Right ventricle myocardium inferior (tissue), 1 donor: ENCODE measurements around the gene EXOC7. TPM values are rescaled to one million over a fixed set of nuclear protein-coding genes. Genes with fewer than 3 reads are reported as not detected.

Experiments used
- ATAC-seq: fragments of 200-7000 bp; cut with Tn5 transposase; one replicate; pipeline ENCODE4 v1.9.1; 2020; ENCODE audit warnings: mild to moderate bottlenecking, moderate library complexity
- DNase-seq: peaks from one replicate; pipeline ENCODE4 v3.0.0; 2021; ENCODE audit errors: missing footprints
- intact Hi-C: fragments of 100-400 bp; cut with DNase I; formaldehyde crosslinking; loops from one replicate; pipeline ENCODE4 v1.11.0; 2022
- total RNA-seq: library from RNA; stranded (reverse); fragmentation: NEBNext Ultra II Directional; extraction: Animal tissue kit (Norgen Biotek cat#: 25700); gene quantifications from one replicate; pipeline ENCODE4 v1.2.1, GENCODE V29; 2021
- donor health status: DM: no; HTN: yes; CAD: no; lungs with severe emphysema.

Gene EXOC7
- total RNA-seq, 1 donor from 2014 or later, result 70.9 TPM

DNA sequence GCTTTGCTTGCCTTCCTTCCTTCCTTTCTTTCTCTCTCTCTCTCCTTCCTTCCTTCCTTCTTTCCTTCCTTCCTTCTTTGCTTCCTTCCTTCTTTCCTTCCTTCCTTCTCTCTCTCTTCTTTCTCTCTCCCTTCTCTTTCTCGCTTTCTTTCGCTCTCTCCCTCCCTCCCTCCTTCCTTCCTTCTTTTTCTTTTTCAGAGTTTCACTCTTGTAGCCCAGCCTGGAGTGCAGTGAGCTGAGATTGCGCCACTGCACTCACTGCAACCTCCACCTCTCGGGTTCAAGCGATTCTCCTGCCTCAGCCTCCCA lies 19.6 kb upstream of the EXOC7 start:
- intact Hi-C loops, result no loop called here
- no peak for ATAC-seq
- no peak for DNase-seq

DNA sequence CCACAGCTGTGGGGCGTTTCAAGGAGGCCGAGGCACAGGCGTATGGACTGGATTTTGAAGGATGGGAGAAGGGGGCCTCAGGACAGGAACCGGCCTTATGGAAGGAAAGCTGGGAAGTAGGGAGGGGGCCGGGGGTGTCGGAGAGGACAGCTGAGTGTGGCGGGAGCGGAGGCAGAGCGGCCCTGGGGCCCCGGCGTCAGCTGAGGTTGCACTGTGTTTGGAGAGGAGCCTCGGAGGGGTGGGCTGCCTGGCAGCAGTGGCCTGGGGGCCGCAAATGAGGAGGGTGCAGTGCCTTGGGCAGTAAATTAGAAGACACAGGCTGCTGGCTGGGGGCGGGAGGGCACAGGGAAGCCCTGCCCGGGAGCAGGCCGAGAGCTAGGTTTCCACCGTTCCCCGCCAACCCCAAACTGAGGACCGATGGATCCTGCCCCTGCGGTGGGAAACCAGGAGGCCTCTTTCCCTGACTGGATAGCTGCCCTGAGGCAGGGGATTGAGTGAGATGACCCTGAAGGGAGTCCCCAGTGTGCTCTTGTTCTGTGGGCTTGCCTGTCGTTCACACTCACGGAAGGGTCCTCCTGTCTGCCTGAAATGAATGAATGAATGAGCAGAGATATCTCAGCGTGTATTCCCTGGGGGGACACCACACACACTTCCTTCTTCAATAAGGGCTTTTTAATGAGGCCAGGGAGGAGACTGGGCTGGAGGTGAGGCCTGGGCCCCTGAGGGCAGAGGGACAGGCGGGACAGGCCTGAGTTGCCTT lies 19.0 kb upstream of the EXOC7 start:
- intact Hi-C loops, result no loop called here
- DNase-seq (no peak), ATAC-seq (no peak)

DNA sequence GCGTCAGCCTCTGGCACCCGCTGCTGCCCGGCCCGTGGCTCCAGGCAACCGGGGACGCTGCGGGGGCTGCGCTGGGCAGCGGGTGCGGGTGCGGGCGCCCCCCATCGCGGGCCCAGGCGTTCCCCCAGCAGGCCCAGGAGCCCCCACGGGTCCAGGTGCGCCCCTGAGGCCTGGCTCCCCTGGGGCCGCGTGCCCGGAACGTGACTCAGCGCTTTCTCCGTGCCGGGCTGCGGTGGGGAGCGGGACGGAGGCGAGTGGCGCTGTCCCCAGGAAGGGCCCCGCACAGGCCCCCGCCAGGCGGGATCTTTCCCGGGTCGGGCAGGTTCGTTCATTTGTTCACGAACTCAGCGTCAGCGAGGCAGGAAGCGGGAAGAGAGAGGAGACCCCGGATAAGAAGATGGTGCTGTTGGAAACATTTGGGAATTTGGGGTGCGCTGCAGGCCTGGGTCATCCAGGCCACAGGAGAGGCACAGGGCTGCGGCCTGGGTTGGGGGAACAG lies 18.4 kb upstream of the EXOC7 start:
- DNase-seq (no peak), ATAC-seq (peak; percentile 47)
- intact Hi-C loops, result loop anchor here (1.0 to 2.0 kb wide), 3 partner anchors 61 to 177 kb away; no protein-coding TSS in a partner anchor

DNA sequence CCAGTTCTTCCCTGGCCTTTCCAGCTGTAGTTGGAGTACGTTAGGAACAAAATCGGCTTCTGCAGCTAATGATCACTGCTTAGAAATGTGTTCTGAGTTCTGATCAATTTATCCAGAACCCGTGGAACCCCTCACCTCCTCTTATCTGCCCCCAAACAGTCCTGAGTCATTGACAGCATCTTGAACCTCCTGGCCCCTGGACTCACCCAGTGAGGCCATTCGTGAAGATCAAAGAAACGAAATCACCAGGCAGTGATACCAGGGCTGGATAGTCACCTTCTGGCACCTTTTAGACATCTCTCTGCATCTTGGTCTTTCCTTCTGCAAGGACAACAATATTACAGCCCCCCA lies 17.0 kb upstream of the EXOC7 start:
- ATAC-seq, result no peak
- no peak for DNase-seq
- intact Hi-C loops, result loop anchor here (1.0 to 2.0 kb wide), 3 partner anchors 62 to 179 kb away; no protein-coding TSS in a partner anchor

DNA sequence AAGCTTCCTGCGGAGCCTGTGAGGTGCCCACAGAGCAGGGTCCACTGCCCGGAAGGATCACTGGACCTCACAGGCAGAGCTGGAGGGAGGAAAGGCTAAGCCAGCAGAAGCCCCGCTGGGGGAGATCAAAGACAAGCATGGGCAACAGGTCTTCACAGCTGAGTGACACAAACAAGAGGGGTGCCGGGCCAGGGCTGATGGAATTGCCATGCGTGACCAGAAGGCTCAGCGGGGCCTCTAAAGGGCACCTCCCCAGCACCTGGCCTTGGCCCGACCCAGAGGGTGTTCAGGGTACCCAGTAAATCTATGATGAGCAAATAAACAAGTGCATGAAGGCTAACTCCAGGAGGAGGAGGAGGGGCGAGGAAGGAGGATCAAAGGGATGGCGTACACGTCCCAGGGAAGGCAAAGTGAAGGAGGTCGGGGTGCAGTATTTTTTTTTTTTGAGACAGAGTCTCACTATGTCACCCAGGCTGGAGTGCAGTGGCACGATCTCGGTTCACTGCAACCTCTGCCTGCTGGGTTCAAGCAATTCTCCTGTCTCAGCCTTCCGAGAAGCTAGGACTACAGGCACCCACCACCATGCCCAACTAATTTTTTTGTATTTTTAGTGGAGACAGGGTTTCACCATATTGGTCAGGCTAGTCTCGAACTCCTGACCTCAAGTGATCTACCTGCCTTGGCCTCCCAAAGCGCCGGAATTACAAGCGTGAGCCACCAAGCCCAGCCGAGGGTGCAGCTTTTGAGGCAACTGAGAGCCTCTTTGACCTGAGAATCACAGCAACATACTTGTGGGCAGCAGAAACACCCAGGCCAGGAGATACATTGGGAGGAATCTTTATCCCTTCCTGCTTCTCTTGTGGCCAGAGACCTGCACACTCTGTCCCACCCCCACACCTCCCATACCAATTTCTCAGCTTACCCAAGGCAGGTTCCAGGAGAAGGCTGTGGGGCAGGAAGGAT lies 16.1 kb upstream of the EXOC7 start:
- DNase-seq (no peak), ATAC-seq (no peak)
- intact Hi-C loops, result loop anchor here (2.0 kb wide), 1 partner anchor 63 kb away; no protein-coding TSS in a partner anchor

DNA sequence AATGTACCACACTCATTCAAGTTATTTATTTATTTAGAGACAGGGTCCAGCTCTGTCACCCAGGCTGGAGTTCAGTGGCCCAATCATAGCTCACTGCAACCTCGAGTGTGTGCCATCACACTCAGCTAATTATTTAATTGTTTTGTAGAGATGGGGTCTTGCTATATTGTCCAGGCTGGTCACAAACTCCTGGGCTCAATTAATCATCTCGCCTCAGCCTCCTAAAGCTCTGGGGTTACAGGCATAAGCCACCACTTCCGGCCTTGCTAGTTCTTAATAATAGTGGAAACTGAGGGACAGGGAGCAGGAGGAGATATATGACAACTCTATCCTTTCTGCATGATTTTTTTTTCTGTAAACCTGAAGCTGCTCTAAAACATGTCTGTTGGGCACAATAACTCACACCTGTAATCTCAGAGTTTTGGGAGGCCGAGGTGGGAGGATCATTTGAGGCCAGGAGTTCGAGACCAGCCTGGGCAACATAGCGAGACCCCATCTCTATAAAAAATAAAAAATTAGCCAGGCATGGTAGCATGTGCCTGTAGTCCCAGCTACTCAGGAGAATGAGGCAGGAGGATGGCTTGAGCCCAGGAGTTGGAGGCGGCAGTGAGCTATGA lies 11.7 kb upstream of the EXOC7 start:
- ATAC-seq (no peak), DNase-seq (no peak)
- intact Hi-C loops, result no loop called here

DNA sequence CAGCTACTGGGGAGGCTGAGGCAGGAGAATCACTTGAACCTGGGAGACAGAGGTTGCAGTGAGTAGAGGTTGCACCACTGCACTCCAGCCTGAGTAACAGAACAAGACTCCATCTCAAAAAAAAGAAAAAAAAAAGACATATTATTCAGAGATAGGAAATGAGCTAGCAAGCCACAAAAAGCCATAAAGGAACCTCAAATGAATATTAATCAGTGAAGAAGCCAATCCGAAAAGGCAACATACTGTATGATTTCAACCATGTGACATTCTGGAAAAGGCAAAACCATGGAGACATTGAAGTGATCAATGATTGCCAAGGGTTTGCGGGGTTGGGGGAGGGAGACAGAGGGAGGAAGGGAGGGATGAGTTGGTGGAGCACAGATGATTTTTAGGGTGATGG lies 8.4 kb upstream of the EXOC7 start:
- intact Hi-C loops, result no loop called here
- ATAC-seq, result no peak
- no peak for DNase-seq

DNA sequence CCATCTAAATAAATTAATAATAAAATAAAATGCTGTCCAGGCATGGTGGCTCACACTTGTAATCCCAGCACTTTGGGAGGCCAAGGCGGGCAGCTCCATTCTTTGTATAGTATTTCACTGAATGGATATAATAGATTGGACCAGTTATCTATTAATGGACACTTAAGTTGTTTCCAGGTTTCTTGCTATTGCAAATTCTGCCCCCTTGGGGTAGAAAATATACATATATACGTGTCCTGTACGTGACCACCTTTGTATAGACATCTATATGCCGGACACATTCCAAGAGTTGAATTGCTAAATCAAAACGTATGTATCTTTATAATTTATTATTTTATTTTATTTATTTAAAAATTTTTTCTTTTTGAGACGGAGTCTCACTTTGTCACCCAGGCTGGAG lies 3.9 kb upstream of the EXOC7 start:
- intact Hi-C loops, result no loop called here
- DNase-seq (no peak), ATAC-seq (no peak)

DNA sequence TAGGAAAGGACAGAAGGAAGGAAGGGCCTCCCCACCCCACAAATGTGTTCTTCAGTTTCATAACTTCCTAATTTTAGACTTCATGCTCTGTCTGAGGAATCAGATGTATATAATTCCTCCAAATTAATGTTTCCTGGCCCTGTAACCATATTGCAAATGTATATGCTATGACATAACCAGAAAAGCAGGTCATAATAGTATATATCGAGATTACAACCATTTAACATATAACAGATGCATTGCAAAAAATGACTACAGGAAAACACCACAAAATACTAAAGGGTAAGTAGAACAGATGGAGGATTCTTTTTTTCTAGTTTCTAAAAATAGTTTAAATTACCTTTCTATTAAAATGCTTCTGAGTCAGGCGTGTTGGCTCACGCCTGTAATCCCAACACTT lies 3.1 kb upstream of the EXOC7 start:
- no peak for ATAC-seq
- no peak for DNase-seq
- intact Hi-C loops, result no loop called here

DNA sequence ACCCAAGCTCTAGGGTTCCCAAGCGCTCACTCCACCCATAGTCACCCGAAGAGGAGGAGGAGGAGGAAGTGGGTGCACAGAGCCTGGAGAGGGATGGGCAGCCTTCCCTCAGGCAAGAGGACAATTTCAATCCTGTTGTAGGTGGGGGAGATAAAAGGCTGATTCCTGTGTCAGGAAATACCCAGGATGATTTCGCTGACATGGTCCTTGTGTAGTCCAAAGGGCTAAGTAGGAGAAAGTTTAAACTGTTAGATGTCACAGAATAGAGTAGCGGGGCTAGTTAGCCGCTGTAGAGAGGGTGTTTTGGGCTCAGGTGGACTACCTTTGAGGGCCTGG lies 1.3 kb upstream of the EXOC7 start:
- intact Hi-C loops, result no loop called here
- ATAC-seq (no peak), DNase-seq (no peak)

DNA sequence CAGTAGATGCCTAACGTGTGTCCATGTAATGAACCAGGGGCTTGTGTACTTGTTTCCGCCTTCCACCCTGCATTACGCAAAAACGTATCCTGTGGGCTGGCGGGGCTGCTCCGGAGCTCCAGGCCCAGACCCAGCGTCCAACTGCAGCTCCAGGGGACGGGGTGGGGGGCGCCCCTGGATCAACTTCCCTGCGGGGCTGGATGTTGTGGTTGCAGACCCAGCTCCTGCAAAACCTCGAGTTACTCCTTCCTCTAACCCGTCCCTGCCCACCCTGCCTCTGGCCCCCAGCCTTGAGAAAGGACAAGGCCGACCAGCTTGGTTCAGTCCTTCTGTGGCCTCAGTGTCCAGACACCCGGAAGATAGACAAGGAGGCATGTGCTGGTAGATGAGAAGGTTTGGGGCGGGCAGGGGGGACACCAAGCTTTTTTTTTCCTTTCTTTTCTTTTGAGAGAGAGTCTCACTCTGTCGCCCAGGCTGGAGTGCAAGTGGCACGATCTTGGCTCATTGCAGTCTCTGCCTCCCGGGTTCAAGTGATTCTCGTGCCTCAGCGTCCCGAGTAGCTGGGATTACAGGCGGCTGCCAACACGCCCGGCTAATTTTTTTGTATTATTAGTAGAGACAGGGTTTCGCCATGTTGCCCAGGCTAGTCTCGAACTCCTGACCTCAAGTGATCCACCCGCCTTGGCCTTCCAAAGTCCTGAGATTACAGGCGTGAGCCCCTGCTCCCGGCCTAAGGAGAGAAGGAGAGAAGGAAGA lies 731 bp upstream of the EXOC7 start:
- intact Hi-C loops, result no loop called here
- no peak for ATAC-seq
- DNase-seq, result no peak

DNA sequence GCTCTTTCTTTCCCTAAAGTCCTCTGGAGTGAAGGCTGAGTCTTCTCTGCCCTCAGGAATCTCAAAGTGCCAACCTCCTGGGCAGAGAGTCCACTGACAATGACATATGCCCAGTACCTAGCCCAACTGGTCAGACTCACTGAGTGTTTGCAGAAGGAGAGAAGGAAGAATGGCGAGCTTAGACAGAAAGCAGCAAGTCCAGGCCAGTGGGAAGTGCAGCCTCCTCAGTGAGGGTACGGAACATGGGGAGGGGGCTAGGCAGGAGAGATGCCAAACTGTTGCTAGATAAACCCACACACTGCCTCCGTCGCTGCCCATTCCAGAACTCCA lies 678 bp downstream of the EXOC7 start:
- DNase-seq (no peak), ATAC-seq (no peak)
- intact Hi-C loops, result no loop called here

DNA sequence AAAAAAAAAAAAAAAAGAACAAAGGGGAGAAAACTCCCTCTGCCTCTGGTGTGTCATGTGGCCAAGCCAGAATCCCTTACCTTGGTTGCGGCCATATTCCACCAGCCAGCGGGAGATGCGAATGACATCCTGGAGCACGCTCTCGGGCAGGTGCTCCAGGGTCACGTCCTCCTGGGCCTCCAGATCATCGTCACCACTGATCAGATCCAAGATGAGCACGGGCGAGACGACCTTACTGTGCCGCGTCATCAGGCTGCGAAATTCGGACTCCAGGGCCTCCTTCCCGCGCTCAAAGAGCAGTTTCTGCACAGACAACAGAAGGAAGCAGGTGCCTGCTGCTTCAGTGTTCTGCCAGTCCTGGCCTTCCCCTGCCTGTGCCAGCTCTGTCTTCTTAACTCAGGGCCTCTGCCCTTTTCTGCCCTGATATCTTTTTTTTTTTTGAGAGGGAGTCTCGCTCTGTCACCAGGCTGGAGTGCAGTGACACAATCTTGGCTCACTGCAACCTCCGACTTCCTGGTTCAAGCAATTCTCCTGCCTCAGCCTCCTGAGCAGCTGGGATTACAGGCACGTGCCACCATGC lies 5.8 kb downstream of the EXOC7 start:
- ATAC-seq, result no peak
- intact Hi-C loops, result no loop called here
- DNase-seq, result no peak

DNA sequence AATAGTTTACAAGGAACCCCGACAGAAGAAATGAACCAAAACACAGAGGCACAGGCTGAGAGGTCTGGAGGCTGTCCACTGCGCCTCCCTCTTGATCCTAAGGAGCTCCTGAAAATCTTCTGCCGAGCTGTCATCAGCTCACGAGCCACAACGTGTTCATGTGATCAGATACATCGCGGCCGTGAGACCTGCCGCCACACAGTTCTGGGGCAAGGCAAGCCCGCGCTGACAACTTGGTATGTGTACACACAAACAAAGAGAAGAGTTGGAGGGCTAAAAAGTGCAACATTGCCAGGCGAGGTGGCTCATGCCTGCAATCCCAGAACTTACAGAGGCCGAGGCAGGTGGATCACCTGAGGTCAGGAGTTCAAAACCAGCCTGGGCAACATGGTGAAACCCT lies 7.6 kb downstream of the EXOC7 start:
- intact Hi-C loops, result no loop called here
- ATAC-seq, result no peak
- DNase-seq, result no peak

DNA sequence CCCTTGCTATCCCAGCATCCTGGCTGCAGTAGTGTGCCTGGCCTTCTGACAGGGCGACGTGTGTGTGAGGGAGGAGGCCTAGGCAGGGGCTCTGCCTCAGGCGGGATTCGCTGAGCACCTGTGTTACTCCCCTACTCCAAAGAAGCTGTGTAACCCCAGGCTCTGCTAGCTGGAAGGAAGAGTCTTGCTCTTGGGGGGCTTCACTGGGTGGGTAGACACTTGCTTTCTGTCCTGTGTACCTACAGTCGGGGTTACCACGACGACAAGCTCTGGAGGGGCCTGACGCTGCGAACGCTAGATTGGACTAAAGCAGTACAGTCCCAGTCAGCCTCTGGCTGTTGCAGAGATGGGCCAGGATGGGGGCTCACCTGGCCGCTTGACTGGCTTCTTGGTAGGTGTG lies 9.5 kb downstream of the EXOC7 start:
- DNase-seq (no peak), ATAC-seq (no peak)
- intact Hi-C loops, result no loop called here

DNA sequence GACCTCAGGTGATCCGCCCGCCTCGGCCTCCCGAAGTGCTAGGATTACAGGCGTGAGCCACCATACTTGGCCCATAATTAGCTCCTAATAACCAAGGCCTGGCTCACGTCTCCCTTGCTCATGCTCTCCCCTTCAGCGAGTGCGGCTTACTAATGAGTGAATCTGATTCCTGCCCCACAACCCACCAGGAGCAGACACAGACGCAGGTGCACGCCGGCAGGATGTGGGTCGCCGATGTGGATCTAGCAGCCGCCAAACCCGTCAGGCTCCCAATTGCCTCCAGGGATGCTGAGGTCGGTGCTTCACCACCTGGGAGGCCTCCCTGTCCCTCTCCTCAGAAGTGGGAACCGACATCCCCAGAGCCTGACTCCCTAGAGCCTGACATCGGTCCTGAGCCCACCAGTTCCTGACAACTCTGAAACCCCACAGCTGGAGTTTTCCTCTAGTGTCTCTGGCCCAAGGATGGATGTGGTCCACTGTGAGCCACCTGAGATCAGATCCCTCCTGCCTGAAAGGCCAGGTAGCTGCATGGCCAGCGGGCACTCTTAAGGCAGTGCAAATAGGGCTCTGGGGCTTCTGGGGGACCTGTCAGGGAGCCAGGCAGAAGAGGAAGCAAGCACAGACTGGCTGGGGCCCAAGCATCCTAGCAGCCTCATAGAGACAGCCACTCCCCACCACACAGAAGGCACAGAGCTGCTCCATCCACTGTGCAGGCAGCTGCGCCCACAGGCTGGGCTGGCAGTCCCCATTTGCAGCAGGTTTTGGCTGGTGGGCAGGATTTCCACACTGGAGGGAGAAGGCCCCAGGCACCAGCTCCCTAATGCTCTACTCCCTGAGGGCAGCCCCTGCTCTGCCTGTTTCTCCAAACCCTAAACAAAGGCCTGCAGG lies 10.8 kb downstream of the EXOC7 start:
- ATAC-seq, result no peak
- intact Hi-C loops, result no loop called here
- DNase-seq, result no peak

DNA sequence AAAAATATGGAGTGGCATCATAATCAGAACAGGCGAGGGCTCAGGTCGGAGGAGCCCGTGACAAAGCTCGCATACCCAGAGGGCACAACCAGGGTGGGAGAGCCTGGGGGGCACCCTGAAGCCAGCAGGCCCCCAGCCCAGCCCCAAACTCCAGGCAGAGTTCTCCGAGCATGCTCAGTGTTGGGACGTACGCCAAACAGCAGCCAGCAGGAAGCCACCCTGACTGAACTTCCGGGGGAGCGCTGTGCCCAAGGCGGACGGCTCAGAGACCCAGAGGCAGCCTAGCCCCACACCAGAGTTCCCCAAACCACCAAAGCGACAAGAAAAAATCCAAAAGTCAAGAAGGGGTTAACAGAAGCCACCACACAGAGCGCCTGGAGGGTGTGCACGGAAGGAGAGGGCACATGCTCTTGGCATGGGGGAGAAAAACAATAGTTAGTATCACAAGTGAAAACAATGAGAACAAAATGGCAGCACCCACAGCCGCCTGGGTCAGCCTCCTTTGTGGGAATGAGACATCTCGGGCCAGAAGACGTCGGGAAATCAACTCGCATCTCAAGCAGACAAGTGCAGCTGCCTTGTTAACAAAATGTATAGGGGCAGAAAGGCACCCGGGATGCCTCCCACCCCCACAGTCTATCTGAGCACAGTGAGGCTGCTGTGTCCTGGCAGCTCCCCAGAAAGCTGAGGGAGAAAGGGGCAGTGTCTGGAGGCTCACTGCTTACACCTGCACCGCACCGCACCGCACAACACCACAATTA lies 11.9 kb downstream of the EXOC7 start:
- DNase-seq (no peak), ATAC-seq (no peak)
- intact Hi-C loops, result no loop called here
